HG02610 (cell line): ENCODE results near the gene SP8.

Source experiments
- ATAC-seq: cut with Tn5 transposase; IDR thresholded peaks from one replicate; pipeline ENCODE4 v1.9.1; 2021; ENCODE audit warnings: mild to moderate bottlenecking, moderate library complexity; ENCODE audit not compliant: unreplicated experiment

The SP8 gene

GRCh38 chr7:20776214-20776911 is 10.3 kb downstream of the SP8 start:
- no peak for ATAC-seq

- ATAC-seq: no peak
These were observed 32.7 kb downstream of the SP8 start for GRCh38 chr7:20754001-20754400.

GRCh38 chr7:20749906-20750305 is 36.8 kb downstream of the SP8 start:
- ATAC-seq: no peak

GRCh38 chr7:20748853-20749252 is 37.8 kb downstream of the SP8 start:
- ATAC-seq: no peak

GRCh38 chr7:20747001-20747400 is 39.7 kb downstream of the SP8 start:
- no peak for ATAC-seq

- ATAC-seq: no peak
These were observed 41.0 kb downstream of the SP8 start for GRCh38 chr7:20745702-20746101.

GRCh38 chr7:20744954-20745446 is 41.7 kb downstream of the SP8 start:
- ATAC-seq: no peak

- no peak for ATAC-seq
These were observed 43.8 kb downstream of the SP8 start for GRCh38 chr7:20742913-20743312.

GRCh38 chr7:20741801-20742200 is 44.9 kb downstream of the SP8 start:
- ATAC-seq: no peak

- no peak for ATAC-seq
These were observed 47.9 kb downstream of the SP8 start for GRCh38 chr7:20738518-20739481.

- no peak for ATAC-seq
These were observed 48.7 kb downstream of the SP8 start for GRCh38 chr7:20737840-20738448.

- ATAC-seq: no peak
These were observed 51.2 kb downstream of the SP8 start for GRCh38 chr7:20735346-20736065.
